Esophagus squamous epithelium (tissue), 4 donors: ENCODE data around the gene ALOX5.

Experiments
- POLR2A ChIP-seq, 4 donors: fragments of 450-650 bp; IDR thresholded peaks; one replicate each; pipeline ENCODE4 v1.6.1; 2017; ENCODE audit warnings: antibody characterized with exemption in 4 of 4, mild to moderate bottlenecking in 4 of 4, moderate library complexity in 3 of 4
- TF ChIP-seq, protein P1 (sequence below), 6 experiments: fragments of 450-650 bp in 4 of 6; fragments of 200-600 bp in 2 of 6; sonication (generic) in 2 of 6; IDR thresholded peaks; one replicate each; pipeline ENCODE4 v1.5.1; 2016 to 2019; ENCODE audit warnings: antibody characterized with exemption in 6 of 6, mild to moderate bottlenecking in 4 of 6, moderate library complexity in 4 of 6

- TF ChIP-seq, protein P1, sequence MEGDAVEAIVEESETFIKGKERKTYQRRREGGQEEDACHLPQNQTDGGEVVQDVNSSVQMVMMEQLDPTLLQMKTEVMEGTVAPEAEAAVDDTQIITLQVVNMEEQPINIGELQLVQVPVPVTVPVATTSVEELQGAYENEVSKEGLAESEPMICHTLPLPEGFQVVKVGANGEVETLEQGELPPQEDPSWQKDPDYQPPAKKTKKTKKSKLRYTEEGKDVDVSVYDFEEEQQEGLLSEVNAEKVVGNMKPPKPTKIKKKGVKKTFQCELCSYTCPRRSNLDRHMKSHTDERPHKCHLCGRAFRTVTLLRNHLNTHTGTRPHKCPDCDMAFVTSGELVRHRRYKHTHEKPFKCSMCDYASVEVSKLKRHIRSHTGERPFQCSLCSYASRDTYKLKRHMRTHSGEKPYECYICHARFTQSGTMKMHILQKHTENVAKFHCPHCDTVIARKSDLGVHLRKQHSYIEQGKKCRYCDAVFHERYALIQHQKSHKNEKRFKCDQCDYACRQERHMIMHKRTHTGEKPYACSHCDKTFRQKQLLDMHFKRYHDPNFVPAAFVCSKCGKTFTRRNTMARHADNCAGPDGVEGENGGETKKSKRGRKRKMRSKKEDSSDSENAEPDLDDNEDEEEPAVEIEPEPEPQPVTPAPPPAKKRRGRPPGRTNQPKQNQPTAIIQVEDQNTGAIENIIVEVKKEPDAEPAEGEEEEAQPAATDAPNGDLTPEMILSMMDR (IDR thresholded peaks at IDR 0.05) = no peak
- no peak for TF ChIP-seq POLR2A (IDR thresholded peaks at IDR 0.05)
Observed at GRCh38 chr10:45444022-45444421, 70.0 kb downstream of the ALOX5 start.
